Endothelial cell of umbilical vein (primary cell): ENCODE results near the gene STRN3. TPM values are rescaled to one million over a fixed set of nuclear protein-coding genes. Genes with fewer than 3 reads are reported as not detected.
"Not testable (repeated sequence)": the region's sequence is repeated elsewhere in the genome, so short reads cannot be mapped to it uniquely, and the experiment has no call there.

ENCODE experiments used
- BruUV-seq: library from RNA; stranded (reverse); fragments of 400-500 nt; replicated peaks from 2 replicates; lab custom pipeline; 2021; lab: Mats Ljungman, UMichigan
- CTCF ChIA-PET: fragments of 300-600, 350-600 bp; sonication (Branson Sonifier 250); formaldehyde crosslinking; loops from one replicate; lab custom pipeline; 2021; ENCODE audit warnings: antibody characterized with exemption, inconsistent platforms; lab: Charles Lee
- POLR2A ChIA-PET: fragments of 300-600, 350-600 bp; sonication (Branson Sonifier 250); formaldehyde crosslinking; loops from one replicate; lab custom pipeline; 2021; ENCODE audit warnings: antibody characterized with exemption, inconsistent platforms; lab: Charles Lee
- DNase-seq: peaks from one replicate; pipeline ENCODE4 v3.0.0-alpha.2; 2011; ENCODE audit warnings: low read depth, low spot score
- FAIRE-seq: peaks from 2 replicates; lab custom pipeline; 2011; peaks lifted over from hg19 to GRCh38; lab: Jason Lieb, UNC
- H2AFZ ChIP-seq: 2 replicates; pipeline ENCODE4 v1.6.0; 2012; ENCODE audit warnings: low read depth, low read length, control low read depth, inconsistent platforms
- H3K27ac ChIP-seq: 2 replicates; pipeline ENCODE4 v1.5.1; 2011; ENCODE audit warnings: low read depth, mild to moderate bottlenecking, control low read depth, low read length, moderate library complexity; ENCODE audit not compliant: insufficient read depth
- H3K27me3 ChIP-seq, 2 experiments: 2 replicates each; pipeline versions ENCODE4 v1.6.0 to v1.6.1; 2011; ENCODE audit warnings: low read length in 2 of 2, mixed read lengths in 1 of 2; ENCODE audit not compliant: control insufficient read depth in 2 of 2, insufficient read depth in 2 of 2
- H3K36me3 ChIP-seq, 2 experiments: 2 replicates in 1 of 2; 3 replicates in 1 of 2; pipeline ENCODE4 v1.5.1; 2011; ENCODE audit warnings: low read length in 2 of 2, mild to moderate bottlenecking in 1 of 2, moderate library complexity in 1 of 2; ENCODE audit not compliant: control insufficient read depth in 2 of 2, insufficient read depth in 2 of 2; ENCODE audit errors: extremely low read depth in 1 of 2
- H3K4me1 ChIP-seq: 3 replicates; pipeline ENCODE4 v1.5.1; 2011; ENCODE audit warnings: mild to moderate bottlenecking, low read length; ENCODE audit not compliant: control insufficient read depth, insufficient read depth; ENCODE audit errors: extremely low read depth
- H3K4me2 ChIP-seq: 2 replicates; pipeline ENCODE4 v1.6.1; 2011; ENCODE audit warnings: low read length, control low read depth, mixed read lengths; ENCODE audit not compliant: insufficient read depth
- H3K4me3 ChIP-seq, 3 experiments: fragments of 200-600 bp in 1 of 3; sonication (generic), shearing (Covaris generic) in 1 of 3; replicated peaks in 1 of 3; 2 replicates each; pipeline ENCODE4 v1.5.1; 2011 to 2016; ENCODE audit warnings: control low read depth in 3 of 3, low read length in 3 of 3, mild to moderate bottlenecking in 2 of 3, inconsistent platforms in 1 of 3, low read depth in 1 of 3, moderate library complexity in 1 of 3; ENCODE audit not compliant: insufficient read depth in 1 of 3
- H3K79me2 ChIP-seq: 2 replicates; pipeline ENCODE4 v1.6.0; 2012; ENCODE audit warnings: low read length, inconsistent platforms; ENCODE audit not compliant: control insufficient read depth, insufficient read depth
- H3K9ac ChIP-seq: replicated peaks from 2 replicates; pipeline ENCODE3; 2011; ENCODE audit warnings: low read length, control low read depth; ENCODE audit not compliant: insufficient read depth; ENCODE audit errors: extremely low read depth
- H3K9me1 ChIP-seq: replicated peaks from 3 replicates; pipeline ENCODE4 v1.6.0; 2011; ENCODE audit warnings: mild to moderate bottlenecking, low read length; ENCODE audit not compliant: control insufficient read depth, insufficient read depth; ENCODE audit errors: extremely low read depth
- H3K9me3 ChIP-seq: replicated peaks from 2 replicates; pipeline ENCODE4 v1.5.1; 2012; ENCODE audit warnings: low read length, inconsistent platforms; ENCODE audit not compliant: control insufficient read depth, insufficient read depth
- H4K20me1 ChIP-seq: replicated peaks from 2 replicates; pipeline ENCODE3; 2011; ENCODE audit warnings: mild to moderate bottlenecking, low read length; ENCODE audit not compliant: control insufficient read depth, insufficient read depth; ENCODE audit errors: extremely low read depth
- EZH2 ChIP-seq: IDR thresholded peaks from 2 replicates; pipeline ENCODE4 v1.6.1; 2012; ENCODE audit warnings: borderline replicate concordance, low read depth, mild to moderate bottlenecking, moderate library complexity, low read length, inconsistent platforms; ENCODE audit not compliant: severe bottlenecking
- FOS ChIP-seq: IDR thresholded peaks from 2 replicates; pipeline ENCODE4 v1.6.1; 2011; ENCODE audit warnings: mild to moderate bottlenecking, low read length, moderate library complexity, borderline replicate concordance; ENCODE audit not compliant: insufficient read depth
- GATA2 ChIP-seq: IDR thresholded peaks from 2 replicates; pipeline ENCODE4 v1.7.0; 2011; ENCODE audit warnings: low read depth, mild to moderate bottlenecking, moderate library complexity, mixed read lengths, low read length; ENCODE audit not compliant: insufficient read length, insufficient read depth
- JUN ChIP-seq: IDR thresholded peaks from 2 replicates; pipeline ENCODE4 v1.6.1; 2011; ENCODE audit warnings: borderline replicate concordance, low read depth; ENCODE audit not compliant: insufficient read length, insufficient read depth
- MYC ChIP-seq: IDR thresholded peaks from one replicate; pipeline ENCODE4 v1.6.1; 2011; ENCODE audit warnings: mild to moderate bottlenecking, low read depth, low read length
- POLR2A ChIP-seq: IDR thresholded peaks from 2 replicates; pipeline ENCODE4 v1.6.1; 2012; ENCODE audit warnings: low read depth, mild to moderate bottlenecking, control low read depth, low read length
- POLR2AphosphoS5 ChIP-seq: IDR thresholded peaks from 2 replicates; pipeline ENCODE4 v1.6.1; 2012; ENCODE audit warnings: low read depth, mild to moderate bottlenecking, control low read depth, low read length, moderate library complexity; ENCODE audit not compliant: insufficient read depth
- dilution Hi-C: fragments of 300-500 bp; cut with MboI; formaldehyde crosslinking; loops from one replicate; pipeline ENCODE4 v1.15.0; 2019; ENCODE audit warnings: low sequenced_read_pairs; ENCODE audit not compliant: extremely low pct_ligation_motif_present
- intact Hi-C: fragments of 100-400 bp; cut with micrococcal nuclease; formaldehyde crosslinking; loops from one replicate; pipeline ENCODE4 v1.10.0; 2022
- polyA plus RNA-seq, 4 experiments: library from polyadenylated mRNA; depleted of rRNA in 3 of 4; stranded (reverse) in 3 of 4; unstranded in 1 of 4; fragments of >200 nt; gene quantifications; 2 replicates each; pipeline versions ENCODE4 v1.2.1 to v1.2.3, GENCODE V29; 2011 to 2012; ENCODE audit warnings: missing spikeins in 1 of 4
- total RNA-seq: library from RNA; stranded (reverse); gene quantifications from 2 replicates; pipeline ENCODE4 v1.2.3, GENCODE V29; 2021
- TF ChIP-seq, protein P1 (sequence below), 2 donors: IDR thresholded peaks; 1 replicate in 1 of 2; 2 replicates in 1 of 2; pipeline ENCODE4 v1.5.1; 2011; ENCODE audit warnings: low read length in 2 of 2, mild to moderate bottlenecking in 2 of 2, moderate library complexity in 2 of 2, control low read depth in 1 of 2, inconsistent platforms in 1 of 2, low read depth in 1 of 2; ENCODE audit not compliant: insufficient read depth in 1 of 2; ENCODE audit errors: extremely low read depth in 1 of 2
- TF ChIP-seq, protein P2 (sequence below): IDR thresholded peaks from 2 replicates; pipeline ENCODE4 v1.6.1; 2011; ENCODE audit not compliant: insufficient read depth, insufficient read length

STRN3 gene
- total and polyA plus RNA-seq, 2 donors (not counting 3 experiments of a cell fraction or from before 2014, with no cell fraction given), result 8.4 to 35.1 TPM

DNA sequence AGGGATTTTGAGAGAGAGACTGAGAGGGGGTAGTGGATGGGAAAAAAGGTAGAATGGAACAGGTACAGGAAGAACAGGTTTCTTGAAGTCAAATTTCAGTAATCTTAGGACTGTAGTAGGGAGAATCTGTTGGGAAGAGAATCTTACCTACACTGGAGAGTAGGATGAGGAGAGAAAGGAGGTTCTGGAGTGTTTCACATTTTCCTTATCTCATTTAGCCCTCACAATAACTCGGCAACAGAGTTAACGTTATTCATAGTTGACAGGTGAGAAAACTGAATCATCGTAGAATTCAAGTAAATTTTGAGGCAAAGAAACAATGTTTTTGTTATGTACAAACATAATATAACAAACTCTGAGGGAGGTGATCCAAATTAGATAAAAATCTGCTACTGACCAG lies 17.2 kb upstream of the STRN3 start:
- no peak for TF ChIP-seq POLR2A
- TF ChIP-seq EZH2, result no peak
- no peak for TF ChIP-seq POLR2AphosphoS5
- TF ChIP-seq, protein P1, sequence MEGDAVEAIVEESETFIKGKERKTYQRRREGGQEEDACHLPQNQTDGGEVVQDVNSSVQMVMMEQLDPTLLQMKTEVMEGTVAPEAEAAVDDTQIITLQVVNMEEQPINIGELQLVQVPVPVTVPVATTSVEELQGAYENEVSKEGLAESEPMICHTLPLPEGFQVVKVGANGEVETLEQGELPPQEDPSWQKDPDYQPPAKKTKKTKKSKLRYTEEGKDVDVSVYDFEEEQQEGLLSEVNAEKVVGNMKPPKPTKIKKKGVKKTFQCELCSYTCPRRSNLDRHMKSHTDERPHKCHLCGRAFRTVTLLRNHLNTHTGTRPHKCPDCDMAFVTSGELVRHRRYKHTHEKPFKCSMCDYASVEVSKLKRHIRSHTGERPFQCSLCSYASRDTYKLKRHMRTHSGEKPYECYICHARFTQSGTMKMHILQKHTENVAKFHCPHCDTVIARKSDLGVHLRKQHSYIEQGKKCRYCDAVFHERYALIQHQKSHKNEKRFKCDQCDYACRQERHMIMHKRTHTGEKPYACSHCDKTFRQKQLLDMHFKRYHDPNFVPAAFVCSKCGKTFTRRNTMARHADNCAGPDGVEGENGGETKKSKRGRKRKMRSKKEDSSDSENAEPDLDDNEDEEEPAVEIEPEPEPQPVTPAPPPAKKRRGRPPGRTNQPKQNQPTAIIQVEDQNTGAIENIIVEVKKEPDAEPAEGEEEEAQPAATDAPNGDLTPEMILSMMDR (IDR thresholded peaks at IDR 0.05; ENCODE audit: extremely low read depth in 1 of 2, insufficient read depth in 1 of 2, low read depth in 1 of 2, low read length in 2 of 2), result no peak
- no peak for TF ChIP-seq MYC
- TF ChIP-seq GATA2, result no peak
- TF ChIP-seq JUN, result no peak
- no peak for TF ChIP-seq FOS
- TF ChIP-seq, protein P2, sequence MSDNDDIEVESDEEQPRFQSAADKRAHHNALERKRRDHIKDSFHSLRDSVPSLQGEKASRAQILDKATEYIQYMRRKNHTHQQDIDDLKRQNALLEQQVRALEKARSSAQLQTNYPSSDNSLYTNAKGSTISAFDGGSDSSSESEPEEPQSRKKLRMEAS, result no peak
- H2AFZ ChIP-seq, result no peak overlapping the region
- H3K9me3 ChIP-seq, result no peaks in the 10 kb centered on the region

DNA sequence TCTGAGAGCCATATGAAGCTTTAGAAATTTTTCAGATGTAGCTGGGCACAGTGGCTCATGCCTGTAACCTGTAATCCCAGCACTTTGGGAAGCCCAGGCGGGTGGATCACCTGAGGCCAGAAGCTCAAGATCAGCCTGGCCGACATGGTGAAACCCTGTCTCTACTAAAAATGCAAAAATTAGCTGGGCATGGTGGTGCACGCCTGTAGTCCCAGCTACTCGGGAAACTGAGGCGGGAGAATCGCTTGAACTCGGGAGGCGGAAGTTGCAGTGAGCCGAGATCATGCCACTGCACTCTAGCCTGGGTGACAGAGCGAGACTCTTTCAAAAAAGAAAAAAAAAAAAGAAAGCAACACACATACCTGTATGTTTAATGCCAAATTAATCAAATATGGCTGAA lies 16.7 kb upstream of the STRN3 start:
- CTCF ChIA-PET, result interaction anchor here (1.3 kb wide), 1 partner anchor 13 kb away, joined by 3 read pairs; no protein-coding TSS in a partner anchor
- intact Hi-C loops, result not testable (repeated sequence)

More for the DNA sequence above, 17.2 kb upstream of the STRN3 start:
- dilution Hi-C loops, result no loop called here
- H3K36me3 ChIP-seq, result no peaks in the 10 kb centered on the region
- H3K4me1 ChIP-seq, result peaks cover 7% of the 10 kb centered on the region
- peaks cover 2% of the 10 kb centered on the region for H4K20me1 ChIP-seq
- FAIRE-seq (no peak), DNase-seq (no peak)
- H3K9me1 ChIP-seq, result no peaks in the 10 kb centered on the region
- no peak overlapping the region for H3K4me3 ChIP-seq
- CTCF ChIA-PET, result interaction anchor here (1.3 kb wide), 1 partner anchor 13 kb away, joined by 3 read pairs; no protein-coding TSS in a partner anchor
- H3K27me3 ChIP-seq, result no peaks in the 10 kb centered on the region
- no peaks in the 10 kb centered on the region for H3K79me2 ChIP-seq
- BruUV-seq, result no TSS peak
- H3K27ac ChIP-seq, result no peak overlapping the region
- intact Hi-C loops, result no loop called here
- H3K9ac ChIP-seq, result no peak overlapping the region
- H3K4me2 ChIP-seq, result no peak overlapping the region
- POLR2A ChIA-PET, result no interaction called here

More for the DNA sequence above, 16.7 kb upstream of the STRN3 start:
- DNase-seq, H3K79me2 ChIP-seq, BruUV-seq, H3K9me1 ChIP-seq, H3K4me2 ChIP-seq, FAIRE-seq, H2AFZ ChIP-seq, dilution Hi-C loops, H4K20me1 ChIP-seq, H3K27ac ChIP-seq, POLR2A ChIA-PET, H3K9ac ChIP-seq, H3K36me3 ChIP-seq, H3K4me3 ChIP-seq, H3K9me3 ChIP-seq, H3K27me3 ChIP-seq: not testable (repeated sequence)
- peaks cover 12% of the 10 kb centered on the region for H3K4me1 ChIP-seq
